ENCODE results near the gene TRPV3. TPM values are rescaled to one million over a fixed set of nuclear protein-coding genes. Genes with fewer than 3 reads are reported as not detected.

Gene TRPV3
- total RNA-seq, 1 donor = 1.5 TPM

DNA sequence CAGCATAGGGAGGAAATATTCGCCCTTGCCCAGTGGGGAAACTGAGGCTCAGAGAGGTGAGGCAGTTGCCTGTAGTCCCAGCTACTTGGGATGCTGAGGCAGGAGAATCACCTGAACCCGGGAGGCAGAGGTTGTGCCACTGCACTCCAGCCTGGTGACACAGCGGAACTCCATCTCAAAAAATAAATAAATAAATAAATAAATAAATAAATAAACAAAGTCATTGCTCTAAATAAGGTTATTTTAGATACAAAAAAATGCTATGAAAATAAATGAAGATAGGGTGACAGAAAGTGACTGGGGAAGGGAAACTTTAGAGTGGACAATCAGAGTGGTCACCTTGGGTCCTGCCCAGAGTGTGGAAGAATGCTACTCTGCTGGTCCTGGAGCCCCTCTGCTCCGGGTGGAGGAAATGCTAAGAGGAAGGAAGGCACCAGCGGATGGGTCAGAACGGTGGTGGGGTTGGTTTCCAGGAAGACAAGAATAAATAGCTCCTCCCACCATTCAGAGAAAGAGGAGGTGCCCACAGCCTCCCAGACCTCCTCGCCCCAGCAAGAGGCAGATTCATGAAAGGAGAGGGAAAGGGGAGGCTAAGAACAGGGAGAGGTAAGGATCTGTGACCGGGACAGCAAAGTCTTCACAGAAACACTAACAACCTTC lies 17.6 kb downstream of the TRPV3 start:
- no peak overlapping the region for H3K4me3 ChIP-seq (ENCODE audit: low read depth, low read length)
- TF ChIP-seq, protein P1, sequence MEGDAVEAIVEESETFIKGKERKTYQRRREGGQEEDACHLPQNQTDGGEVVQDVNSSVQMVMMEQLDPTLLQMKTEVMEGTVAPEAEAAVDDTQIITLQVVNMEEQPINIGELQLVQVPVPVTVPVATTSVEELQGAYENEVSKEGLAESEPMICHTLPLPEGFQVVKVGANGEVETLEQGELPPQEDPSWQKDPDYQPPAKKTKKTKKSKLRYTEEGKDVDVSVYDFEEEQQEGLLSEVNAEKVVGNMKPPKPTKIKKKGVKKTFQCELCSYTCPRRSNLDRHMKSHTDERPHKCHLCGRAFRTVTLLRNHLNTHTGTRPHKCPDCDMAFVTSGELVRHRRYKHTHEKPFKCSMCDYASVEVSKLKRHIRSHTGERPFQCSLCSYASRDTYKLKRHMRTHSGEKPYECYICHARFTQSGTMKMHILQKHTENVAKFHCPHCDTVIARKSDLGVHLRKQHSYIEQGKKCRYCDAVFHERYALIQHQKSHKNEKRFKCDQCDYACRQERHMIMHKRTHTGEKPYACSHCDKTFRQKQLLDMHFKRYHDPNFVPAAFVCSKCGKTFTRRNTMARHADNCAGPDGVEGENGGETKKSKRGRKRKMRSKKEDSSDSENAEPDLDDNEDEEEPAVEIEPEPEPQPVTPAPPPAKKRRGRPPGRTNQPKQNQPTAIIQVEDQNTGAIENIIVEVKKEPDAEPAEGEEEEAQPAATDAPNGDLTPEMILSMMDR (IDR thresholded peaks at IDR 0.05; ENCODE audit: insufficient read depth, low read length) = no peak
- no peak for DNase-seq (ENCODE audit: low read depth)

DNA sequence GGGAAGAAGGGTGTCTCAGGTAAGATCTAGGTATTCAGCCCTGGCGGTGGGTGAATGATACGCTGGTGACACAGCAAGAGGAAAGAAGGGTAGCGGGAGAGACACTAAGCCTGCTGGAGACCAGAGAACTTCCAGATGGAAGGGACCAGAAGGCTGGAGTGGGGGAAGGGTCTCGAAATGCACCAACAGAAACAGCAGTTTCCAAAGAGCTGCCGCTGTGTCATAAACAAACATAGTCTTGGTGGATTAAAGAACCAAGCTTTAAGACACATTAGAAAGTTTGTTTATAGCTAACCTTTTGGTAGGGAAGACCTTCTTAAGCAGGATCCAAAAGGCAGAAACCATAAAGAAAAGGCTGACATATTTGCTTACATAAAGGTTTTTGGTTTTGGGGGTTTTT lies 20.9 kb downstream of the TRPV3 start:
- no peak for DNase-seq (ENCODE audit: low read depth)
- TF ChIP-seq, protein P1 (IDR thresholded peaks at IDR 0.05; ENCODE audit: insufficient read depth, low read length) = no peak
- H3K4me3 ChIP-seq (ENCODE audit: low read depth, low read length) = no peak overlapping the region

DNA sequence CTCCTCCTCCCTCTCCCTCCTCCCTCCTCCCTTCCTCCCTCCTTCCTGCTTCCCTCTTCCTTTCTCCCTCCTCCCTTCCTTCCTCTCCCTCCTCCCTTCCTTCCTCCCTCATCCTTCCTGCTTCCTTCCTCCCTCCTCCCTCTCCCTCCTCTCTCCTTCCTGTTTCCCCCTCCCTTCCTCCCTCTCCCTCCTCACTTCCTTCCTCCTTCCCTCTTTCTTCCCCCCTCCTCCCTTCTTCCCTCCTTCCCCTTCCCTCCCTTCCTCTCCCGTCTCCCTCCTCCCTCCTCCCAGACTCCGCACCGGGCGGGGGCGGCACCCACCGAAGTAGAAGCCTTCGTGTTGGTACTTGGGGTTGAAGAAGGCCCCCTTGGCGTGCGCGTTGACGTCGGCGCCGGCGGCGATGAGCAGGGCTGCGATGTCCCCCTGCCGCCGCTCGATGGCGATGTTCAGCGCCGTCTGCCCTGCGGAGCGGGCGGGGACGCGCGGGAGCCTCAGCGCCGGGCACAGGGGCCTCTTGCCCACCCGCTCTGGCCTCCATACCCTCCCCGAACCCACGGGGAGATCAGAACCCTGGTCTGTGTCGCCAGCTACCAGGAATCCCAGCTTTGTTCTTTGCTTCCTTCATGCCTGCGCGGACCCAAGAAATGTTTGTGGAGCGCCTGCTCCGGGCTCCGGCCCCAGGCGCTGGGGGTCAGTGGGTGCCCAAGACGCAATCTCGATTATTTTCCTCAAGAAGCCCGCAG lies 22.2 kb downstream of the TRPV3 start:
- DNase-seq (ENCODE audit: low read depth) = peak; percentile 82
- H3K4me3 ChIP-seq (ENCODE audit: low read depth, low read length) = peak overlapping the region; percentile 64

DNA sequence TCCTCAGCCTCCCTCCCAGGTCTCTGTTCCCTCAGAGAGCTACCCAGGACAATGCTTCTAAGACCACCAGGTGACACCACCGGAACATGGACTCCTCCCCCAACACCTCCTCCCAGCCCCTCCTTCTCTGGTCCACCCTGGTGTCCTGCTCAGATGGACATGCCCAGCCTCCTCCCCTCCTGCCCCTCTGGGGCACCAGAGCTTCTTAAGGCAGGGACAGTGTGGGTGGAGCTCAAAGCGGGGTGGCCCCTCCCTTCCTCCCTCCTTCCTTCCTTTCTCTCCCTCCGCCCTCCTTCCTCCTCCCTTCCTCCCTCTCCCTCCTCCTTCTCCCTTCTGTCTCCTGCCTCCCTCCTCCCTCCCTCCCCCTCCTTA lies 22.7 kb downstream of the TRPV3 start:
- peak; percentile 75 for DNase-seq (ENCODE audit: low read depth)
- peak overlapping the region; percentile 9 for H3K4me3 ChIP-seq (ENCODE audit: low read depth, low read length)
- TF ChIP-seq, protein P1 (IDR thresholded peaks at IDR 0.05; ENCODE audit: insufficient read depth, low read length) = no peak

More for the DNA sequence above, 22.2 kb downstream of the TRPV3 start:
- TF ChIP-seq, protein P1 (IDR thresholded peaks at IDR 0.05; ENCODE audit: insufficient read depth, low read length) = peak; percentile 68

DNA sequence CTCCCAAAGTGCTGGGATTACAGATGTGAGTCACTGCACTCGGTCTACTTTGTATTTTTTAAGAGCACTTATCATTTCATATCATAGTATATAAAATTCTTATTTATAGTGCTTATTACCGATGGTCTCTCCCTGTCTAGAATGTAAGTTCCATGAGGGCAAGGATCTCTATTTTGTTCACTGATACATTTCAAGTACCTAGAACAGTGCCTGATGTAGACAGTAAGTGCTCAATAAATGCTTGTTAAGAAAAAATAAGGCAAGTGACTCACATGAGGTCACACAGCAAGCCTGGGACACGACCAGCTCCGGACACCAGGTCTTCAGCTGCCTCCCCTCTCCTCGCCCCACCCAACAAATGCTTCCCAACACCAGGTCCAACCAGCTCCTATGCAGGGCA lies 23.9 kb downstream of the TRPV3 start:
- no peak overlapping the region for H3K4me3 ChIP-seq (ENCODE audit: low read depth, low read length)
- DNase-seq (ENCODE audit: low read depth) = no peak
- TF ChIP-seq, protein P1 (IDR thresholded peaks at IDR 0.05; ENCODE audit: insufficient read depth, low read length) = no peak

DNA sequence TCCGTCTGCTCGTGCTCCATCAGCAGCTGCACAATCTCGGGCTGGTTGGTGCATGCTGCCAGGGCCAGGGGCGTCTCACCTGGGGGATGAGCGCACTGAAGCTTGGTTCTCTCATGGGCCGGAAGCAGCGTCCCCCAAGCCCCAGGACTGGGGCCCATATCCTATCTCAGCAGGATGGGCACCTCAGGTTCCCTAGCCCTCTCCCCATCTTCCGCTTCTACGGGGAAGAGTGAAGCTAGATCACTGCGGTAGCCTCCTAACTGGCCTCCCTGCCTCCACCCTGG lies 24.8 kb downstream of the TRPV3 start:
- TF ChIP-seq, protein P1 (IDR thresholded peaks at IDR 0.05; ENCODE audit: insufficient read depth, low read length) = no peak
- DNase-seq (ENCODE audit: low read depth) = no peak
- H3K4me3 ChIP-seq (ENCODE audit: low read depth, low read length) = no peak overlapping the region
